ENCODE results near the gene SH3RF3.
A peak's percentile ranks its signal among the peaks of the same experiment; 100 is the strongest.

Gene SH3RF3

GRCh38 chr2:109538546-109538945 lies 409.5 kb downstream of the SH3RF3 start:
- no peak for FAIRE-seq

GRCh38 chr2:109542384-109542783 lies 413.4 kb downstream of the SH3RF3 start:
- no peak for FAIRE-seq

- FAIRE-seq = peak; percentile 93
These were observed 417.1 kb downstream of the SH3RF3 start for GRCh38 chr2:109545828-109546713.

- FAIRE-seq = no peak
These were observed 418.3 kb downstream of the SH3RF3 start for GRCh38 chr2:109547280-109547679.

GRCh38 chr2:109549016-109549590 lies 420.1 kb downstream of the SH3RF3 start:
- no peak for FAIRE-seq
